Hematopoietic multipotent progenitor cell treated with erythropoietin and hydrocortisone succinate and interleukin-3 and kit ligand, for 6 days (in vitro differentiated cells): ENCODE data around the gene RTCA.
A peak's percentile ranks its signal among the peaks of the same experiment; 100 is the strongest.
"Not testable (repeated sequence)": the region's sequence is repeated elsewhere in the genome, so short reads cannot be mapped to it uniquely, and the experiment has no call there.

Source experiments
- DNase-seq: peaks from one replicate; pipeline ENCODE4 v3.0.0-alpha.2; 2015

RTCA gene

GRCh38 chr1:100264081-100264480, 1.9 kb upstream of the RTCA start:
- peak; percentile 11 for DNase-seq

- DNase-seq, result peak; percentile 73
These were observed 470 bp upstream of the RTCA start for GRCh38 chr1:100265562-100265930.

GRCh38 chr1:100266741-100267140, 725 bp downstream of the RTCA start:
- peak; percentile 50 for DNase-seq

GRCh38 chr1:100267284-100267683, 1.3 kb downstream of the RTCA start:
- peak; percentile 38 for DNase-seq

- no peak for DNase-seq
These were observed 2.2 kb downstream of the RTCA start for GRCh38 chr1:100268202-100268601.

- peak; percentile 78 for DNase-seq
These were observed 11.8 kb downstream of the RTCA start for GRCh38 chr1:100277866-100278265.

- DNase-seq, result no peak
These were observed 13.4 kb downstream of the RTCA start for GRCh38 chr1:100279358-100279923.

GRCh38 chr1:100279954-100280682, 14.1 kb downstream of the RTCA start:
- no peak for DNase-seq

GRCh38 chr1:100284591-100284990, 18.6 kb downstream of the RTCA start:
- DNase-seq, result no peak

GRCh38 chr1:100287162-100287561, 21.1 kb downstream of the RTCA start:
- DNase-seq, result no peak

GRCh38 chr1:100290291-100290690, 24.3 kb downstream of the RTCA start:
- no peak for DNase-seq

- peak; percentile 25 for DNase-seq
These were observed 26.7 kb downstream of the RTCA start for GRCh38 chr1:100292711-100293110.

- no peak for DNase-seq
These were observed 30.1 kb downstream of the RTCA start for GRCh38 chr1:100296140-100296539.

- DNase-seq, result not testable (repeated sequence)
These were observed 31.0 kb downstream of the RTCA start for GRCh38 chr1:100296997-100297396.

GRCh38 chr1:100298512-100298911, 32.5 kb downstream of the RTCA start:
- DNase-seq, result no peak

GRCh38 chr1:100299521-100300222, 33.7 kb downstream of the RTCA start:
- DNase-seq, result peak; percentile 46

GRCh38 chr1:100300691-100301090, 34.7 kb downstream of the RTCA start:
- DNase-seq, result no peak

- DNase-seq, result no peak
These were observed 36.7 kb downstream of the RTCA start for GRCh38 chr1:100302739-100303138.

GRCh38 chr1:100304227-100304626, 38.2 kb downstream of the RTCA start:
- no peak for DNase-seq

- no peak for DNase-seq
These were observed 38.9 kb downstream of the RTCA start for GRCh38 chr1:100304921-100305320.

GRCh38 chr1:100305954-100306353, 39.9 kb downstream of the RTCA start:
- no peak for DNase-seq

- DNase-seq, result no peak
These were observed 40.8 kb downstream of the RTCA start for GRCh38 chr1:100306735-100307313.

- no peak for DNase-seq
These were observed 42.8 kb downstream of the RTCA start for GRCh38 chr1:100308777-100309176.

GRCh38 chr1:100309863-100310262, 43.8 kb downstream of the RTCA start:
- DNase-seq, result no peak
